GM18870 (cell line): ENCODE data around the gene PAK5.

Source experiments
- ATAC-seq: cut with Tn5 transposase; IDR thresholded peaks from one replicate; pipeline ENCODE4 v1.9.1; 2021; ENCODE audit warnings: moderate library complexity; ENCODE audit not compliant: unreplicated experiment

The PAK5 gene

DNA sequence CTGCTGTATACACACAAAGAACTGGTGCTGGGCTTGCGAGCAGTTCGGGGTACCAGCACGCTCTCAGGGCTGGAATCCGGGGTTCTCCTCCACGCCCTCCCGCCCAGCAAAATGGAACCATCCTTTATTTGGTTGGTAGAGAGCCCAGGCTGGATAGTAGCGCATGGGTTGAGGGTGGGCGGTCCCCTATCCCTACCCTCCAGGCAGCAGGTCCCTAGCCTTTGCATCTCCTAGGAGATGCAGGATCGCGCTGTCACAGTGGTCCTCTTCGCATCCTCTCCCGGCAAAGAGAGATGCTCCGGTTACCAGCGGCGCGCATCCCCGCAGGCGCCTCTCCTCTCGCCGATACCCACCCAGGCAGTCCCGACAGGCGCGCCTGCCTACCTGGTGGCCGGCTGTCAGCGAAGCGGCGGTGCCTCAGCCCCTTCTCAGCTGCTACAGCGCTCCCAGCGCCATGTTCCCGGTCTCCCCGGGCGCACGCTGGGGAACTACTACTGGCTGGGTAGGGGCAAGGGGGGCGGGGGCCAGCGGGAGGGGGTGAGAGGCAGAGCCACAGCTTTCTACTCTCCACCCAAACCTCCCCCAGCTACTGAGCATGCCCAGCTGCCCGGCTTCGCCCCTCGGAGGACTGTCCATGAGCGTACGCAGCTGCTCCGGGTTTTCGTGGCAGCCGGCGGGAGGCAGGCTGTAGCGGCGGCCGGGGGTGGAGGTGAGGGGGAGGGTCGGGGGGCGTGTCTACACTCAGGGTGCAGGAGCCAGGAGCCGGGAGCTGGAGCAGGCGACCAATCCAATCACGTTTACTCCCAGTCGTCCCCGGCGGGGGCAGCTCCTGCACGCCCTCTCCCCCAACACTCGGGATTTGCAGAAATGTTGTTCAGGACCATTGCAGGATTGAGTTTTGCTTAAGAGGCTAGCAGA, at the start of gene PAK5:
Gene PAK5, minus strand, starts transcription at position 699 of the 918 bp plus-strand sequence. CDS start 194,748 bp downstream, outside the sequence.
- no peak for ATAC-seq

DNA sequence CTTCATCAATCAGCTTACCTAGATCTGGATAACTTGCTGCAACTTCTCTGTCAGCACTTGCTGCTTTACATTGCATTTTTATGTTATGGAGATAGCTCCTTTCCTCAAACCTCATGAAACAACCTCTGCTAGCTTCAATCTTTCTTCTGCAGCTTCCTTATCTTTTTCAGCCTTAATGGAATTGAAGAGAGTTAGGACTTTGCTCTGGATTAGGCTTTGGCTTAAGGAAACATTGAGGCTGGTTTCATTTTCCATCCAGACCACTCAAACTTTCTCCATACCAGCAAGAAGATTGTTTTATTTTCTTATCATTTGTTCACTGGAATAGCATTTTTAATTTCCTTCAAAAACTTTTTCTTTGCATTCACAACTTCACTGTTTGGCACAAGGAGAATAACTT, 48.8 kb upstream of the PAK5 start:
- ATAC-seq: no peak

DNA sequence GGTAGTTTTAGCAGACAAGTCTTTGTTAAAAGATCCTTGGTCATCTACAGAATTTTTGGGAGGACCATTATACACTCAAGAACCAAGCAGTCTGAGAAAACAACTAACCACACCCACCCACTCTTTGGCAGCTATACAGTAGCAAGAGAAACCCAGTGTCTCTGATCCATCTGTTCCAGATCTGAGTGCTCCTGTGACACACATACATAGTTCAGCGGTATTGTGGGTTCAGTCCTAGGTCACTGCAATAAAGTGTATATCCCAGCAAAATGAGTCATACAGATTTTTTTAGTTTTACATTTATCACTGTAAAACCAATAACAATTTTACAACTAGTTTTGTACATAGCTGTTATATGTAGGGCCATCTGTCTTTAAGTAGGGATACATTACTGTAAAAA, 47.4 kb upstream of the PAK5 start:
- no peak for ATAC-seq

DNA sequence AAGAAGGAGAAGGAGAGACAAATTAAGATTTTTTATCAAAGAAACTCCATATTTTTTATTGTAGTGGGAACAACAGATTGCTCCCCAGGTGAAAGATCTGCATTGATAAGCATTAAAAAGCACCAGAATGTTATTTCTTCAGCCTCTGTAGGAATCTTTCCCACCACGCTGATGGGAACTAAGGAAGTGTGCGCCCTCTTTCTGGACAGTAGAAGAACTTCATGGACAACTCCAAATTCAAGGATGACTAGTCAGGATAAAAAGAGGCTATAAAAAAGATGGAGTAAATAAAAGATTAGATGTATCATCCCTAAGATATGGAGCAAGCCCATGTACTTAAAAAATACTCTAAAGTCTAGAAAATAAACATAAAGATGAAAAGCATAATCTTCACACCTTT, 45.8 kb upstream of the PAK5 start:
- ATAC-seq: no peak

GRCh38 chr20:9884061-9884460, 45.2 kb upstream of the PAK5 start:
- no peak for ATAC-seq

DNA sequence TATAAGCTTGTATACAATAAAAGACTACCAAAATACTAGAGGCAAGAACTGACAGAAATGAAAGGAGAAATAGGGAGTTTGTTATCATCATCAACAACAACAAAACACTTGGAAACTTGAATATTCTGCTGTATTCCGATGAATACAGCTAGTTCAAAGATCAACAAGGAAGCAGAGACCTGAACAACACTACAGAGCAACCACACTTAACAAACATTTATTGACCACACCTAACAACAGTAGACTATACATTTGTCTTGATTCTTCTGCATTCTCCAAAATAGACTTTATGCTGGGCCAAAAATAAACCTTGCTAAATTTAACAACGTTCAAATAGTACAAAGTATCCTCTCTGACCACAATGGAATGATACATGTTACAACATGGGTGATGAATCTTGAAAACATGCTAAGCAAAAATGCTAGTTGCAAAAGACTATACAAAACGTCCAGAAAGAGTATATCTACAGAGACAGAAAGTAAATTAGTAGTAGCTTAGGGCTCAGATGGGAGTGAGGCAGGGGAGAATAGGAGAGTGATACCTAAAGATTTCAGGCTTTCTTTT, 39.1 kb upstream of the PAK5 start:
- ATAC-seq: no peak

DNA sequence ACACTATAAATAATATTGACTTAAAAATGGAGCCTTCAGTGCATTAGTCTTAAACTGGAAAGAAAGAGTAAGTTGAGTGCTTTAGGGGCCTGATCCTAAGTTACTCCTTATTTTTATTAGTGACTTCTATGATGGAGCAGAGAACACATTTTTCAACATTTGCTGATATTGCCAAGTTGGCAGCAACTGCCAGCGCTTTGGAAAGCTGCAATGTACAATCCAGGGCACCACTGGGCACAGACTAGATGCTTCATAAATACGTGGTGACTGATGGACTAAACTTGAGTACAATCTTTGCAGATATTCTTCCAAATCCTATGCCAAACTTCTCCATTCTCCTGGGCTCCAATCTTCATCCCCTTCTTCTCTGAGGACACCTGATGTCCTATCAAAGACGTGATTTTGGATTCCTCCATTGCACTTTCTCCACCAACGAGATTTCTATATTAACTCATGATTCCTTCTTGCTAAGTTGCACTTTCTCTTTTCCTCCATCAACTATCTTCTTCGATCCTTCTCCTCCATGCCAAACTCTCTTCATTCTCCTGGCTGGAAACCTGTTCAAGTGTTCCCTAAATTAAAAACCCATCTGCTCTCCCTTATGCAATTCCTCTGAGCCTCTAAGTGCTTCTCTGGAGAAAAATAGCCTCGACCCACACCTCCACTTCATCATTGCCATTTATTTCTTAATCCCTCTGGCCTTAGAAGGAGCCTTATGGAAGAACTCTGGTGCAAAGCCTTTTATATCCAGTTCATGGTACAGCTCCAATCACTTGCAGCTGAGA, 28.5 kb upstream of the PAK5 start:
- ATAC-seq: no peak

DNA sequence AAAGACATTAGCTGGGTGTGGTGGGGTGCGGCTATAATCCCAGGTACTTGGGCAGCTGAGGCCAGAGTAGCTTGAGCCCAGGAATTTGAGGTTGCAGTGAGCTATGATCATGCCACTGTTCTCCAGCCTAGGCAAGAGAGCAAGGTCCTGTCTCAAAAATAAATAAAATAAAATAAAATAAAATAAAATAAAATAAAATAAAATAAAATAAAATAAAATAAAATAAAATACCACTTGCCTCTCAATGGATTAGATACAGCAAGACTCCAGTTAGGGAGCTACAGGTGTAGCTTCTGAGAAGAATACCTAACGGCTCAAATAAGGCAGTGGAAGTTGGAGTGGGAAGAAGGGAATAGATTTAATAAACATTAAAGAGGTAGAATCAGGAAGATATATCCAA, 13.7 kb upstream of the PAK5 start:
- ATAC-seq: no peak

- no peak for ATAC-seq
These were observed 750 bp upstream of the PAK5 start for GRCh38 chr20:9839626-9840025.

DNA sequence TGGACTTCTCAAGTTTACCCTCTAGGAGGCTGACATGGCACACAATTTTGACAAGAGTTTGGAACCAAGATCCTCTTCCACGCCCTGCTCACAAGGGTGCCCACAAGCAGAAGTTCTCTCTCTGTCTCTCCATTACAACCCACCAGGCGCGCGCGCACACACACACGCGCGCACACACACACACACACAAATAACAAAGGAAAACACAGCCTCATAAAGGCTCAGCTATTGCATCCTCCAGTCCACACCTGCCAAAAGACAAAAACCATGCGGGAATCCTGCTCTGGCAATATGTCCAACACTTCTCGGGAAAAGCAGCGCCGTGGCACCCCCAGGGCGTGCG, 870 bp downstream of the PAK5 start:
- no peak for ATAC-seq

DNA sequence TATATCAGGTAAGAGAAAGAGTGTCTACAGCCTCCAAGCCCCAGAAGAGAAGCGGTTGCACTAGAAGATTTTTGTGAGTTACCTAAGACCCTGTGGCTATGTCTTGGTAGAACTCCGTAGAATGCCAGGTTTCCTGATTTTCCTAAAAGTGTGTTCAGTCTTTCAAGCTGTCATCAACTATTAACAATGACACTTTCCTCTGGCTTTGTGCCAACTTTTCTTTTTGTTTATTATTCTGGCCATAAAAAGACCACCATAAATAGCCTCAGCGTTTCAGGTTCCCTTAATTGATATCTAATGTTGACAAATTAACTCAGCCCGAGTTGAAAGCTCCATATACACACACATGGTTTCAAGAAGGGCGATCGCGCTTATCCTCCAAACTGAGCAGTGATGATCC, 1.2 kb downstream of the PAK5 start:
- no peak for ATAC-seq

- no peak for ATAC-seq
These were observed 3.6 kb downstream of the PAK5 start for GRCh38 chr20:9835302-9835701.

DNA sequence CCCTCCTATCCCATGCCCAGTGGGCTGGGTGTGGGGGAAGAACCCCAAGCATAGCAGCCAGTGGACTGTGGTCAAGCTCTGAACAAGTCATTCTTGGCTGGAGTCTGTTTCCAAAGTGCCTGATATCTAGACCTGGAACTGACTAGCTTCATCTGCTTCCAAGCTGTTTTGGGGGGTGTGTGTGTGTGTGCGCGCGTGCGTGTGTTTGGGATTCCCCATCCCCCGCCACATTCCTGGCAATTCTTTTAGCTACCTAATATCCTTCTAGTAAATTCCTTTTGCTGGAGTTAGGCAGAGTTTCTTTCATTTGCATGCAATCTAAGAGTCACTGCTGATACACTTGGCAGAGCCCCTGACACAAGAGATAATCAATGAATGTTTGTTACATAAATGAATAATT, 7.8 kb downstream of the PAK5 start:
- ATAC-seq: no peak

GRCh38 chr20:9829835-9830234, 9.0 kb downstream of the PAK5 start:
- ATAC-seq: no peak

- no peak for ATAC-seq
These were observed 21.2 kb downstream of the PAK5 start for GRCh38 chr20:9817654-9818053.

GRCh38 chr20:9815632-9816031, 23.2 kb downstream of the PAK5 start:
- no peak for ATAC-seq

DNA sequence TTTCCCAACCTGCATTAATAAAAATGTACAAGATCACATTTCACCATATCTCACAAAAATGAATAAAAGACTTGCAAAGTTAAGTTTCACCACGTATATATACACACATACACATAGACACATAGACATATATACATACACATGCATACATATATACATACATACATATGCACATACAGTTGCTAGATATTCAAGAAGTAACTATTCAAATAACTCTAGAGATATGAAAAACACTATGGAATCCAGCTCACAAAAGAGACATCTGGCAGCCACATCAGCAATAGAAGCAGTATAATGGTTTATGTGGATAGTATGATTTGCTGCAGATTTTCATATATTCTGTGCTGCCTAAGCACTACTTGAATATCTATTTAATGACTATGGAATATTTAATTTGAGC, 28.1 kb downstream of the PAK5 start:
- ATAC-seq: no peak

- no peak for ATAC-seq
These were observed 29.6 kb downstream of the PAK5 start for GRCh38 chr20:9809271-9809670.

GRCh38 chr20:9808166-9808565, 30.7 kb downstream of the PAK5 start:
- ATAC-seq: no peak

DNA sequence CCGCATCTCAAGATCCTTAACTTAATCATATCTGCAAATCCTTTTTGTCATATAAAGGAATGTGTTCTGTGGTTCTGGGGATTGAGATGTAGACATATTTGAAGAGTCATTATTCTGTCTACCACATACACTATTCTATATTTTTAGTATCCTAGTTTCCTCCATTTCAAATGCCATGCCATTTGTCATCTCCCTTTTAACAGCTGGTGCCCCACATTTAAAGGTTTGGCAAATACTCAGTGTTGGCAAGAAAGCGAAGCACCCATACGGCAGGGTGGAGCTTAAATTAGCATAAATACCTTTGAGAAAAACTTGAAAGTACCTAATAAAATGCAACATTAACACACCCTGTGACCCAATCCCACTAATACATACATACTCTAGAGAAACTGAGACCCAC, 31.7 kb downstream of the PAK5 start:
- no peak for ATAC-seq

DNA sequence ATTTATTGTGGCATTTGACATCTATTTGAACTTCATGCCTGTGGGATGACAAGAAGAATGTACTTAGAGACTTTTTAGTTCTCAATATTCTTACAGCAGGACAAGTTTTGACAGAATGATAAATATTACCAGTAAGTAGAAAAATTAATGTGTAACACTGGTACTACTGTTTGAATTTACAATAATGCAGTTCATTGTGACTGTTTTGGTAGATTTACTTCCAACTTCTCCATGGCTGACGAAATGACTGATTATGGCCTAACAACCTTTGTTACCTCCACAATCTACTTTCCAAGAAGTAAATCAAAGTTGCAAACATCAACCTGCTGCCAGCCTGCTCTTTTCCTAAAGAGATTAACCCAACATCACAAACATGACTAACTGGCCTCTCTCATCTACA, 38.5 kb downstream of the PAK5 start:
- no peak for ATAC-seq

DNA sequence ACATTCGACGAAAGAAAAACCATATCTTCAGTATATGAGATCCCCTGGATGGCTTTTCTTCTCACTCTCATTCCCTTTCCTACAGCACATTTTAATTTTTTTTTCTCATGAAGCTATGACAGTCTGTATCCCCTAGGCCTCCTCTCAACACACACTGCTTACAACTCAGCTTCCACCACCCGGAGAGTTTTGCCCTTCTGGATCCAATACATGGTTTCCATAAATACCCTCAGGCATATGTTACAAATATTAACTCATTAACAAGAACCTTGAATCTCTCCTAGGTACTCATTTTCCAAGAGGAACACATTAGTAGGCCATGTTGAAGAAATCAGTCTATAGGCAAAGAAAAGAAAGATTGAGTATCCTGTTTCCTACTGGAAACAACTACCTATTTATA, 44.0 kb downstream of the PAK5 start:
- ATAC-seq: no peak
